ENCODE results near the gene HSD11B2.

The HSD11B2 gene

DNA sequence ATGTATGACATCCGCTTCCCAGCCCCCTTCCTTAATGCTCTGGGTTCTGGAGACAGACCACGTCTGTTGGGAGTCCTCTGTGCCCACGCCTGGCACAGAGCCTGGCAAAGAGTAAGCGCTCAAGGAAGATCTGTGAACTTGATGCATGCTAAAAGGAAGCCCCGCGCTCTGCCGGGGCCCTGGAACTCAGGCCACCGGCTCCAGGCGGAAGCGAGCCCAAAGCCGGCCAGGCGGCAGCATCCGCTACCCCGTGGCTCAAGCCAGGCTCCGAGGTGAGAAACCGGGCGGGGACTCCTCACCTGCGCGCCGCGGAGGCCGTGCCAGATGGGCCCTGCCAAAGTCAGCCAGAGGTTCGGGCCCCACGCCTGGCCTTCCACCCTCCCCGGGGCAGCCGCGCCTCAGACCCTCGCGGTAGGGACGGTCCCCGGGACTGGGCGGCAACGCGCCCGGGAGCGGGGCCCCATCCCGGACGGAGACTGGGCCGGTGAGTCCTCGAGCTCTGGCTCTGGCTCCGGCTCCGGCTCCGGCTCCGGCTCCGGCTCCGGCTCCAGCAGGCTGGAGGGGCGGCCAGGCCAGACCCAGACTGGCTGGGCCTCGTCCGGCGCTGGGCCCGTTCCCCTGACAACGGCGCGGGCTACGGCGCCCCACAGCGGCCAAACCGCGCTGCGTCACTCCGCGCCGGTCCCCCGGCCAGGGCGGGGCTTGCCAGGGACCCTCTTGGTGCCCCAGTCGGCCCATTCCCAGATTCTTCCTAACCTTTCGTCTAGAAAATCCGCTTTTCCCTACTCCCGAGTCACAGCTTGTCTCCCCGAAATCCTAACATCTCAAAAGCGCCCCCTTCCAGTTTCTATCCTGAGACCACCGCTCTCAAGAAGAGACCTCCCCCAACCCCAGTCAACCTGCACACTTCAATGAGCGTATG, 14.8 kb upstream of the HSD11B2 start, which contains the start of gene ZDHHC1:
TSS of gene ZDHHC1 (minus strand) at position 606 of the 922 bp plus-strand sequence. CDS start 8,702 bp downstream, outside the sequence.
- no peak for DNase-seq

- no peak for DNase-seq
Measured at GRCh38 chr16:67417333-67418061, 13.4 kb upstream of the HSD11B2 start.

GRCh38 chr16:67419502-67419901, 11.4 kb upstream of the HSD11B2 start:
- DNase-seq = no peak

- DNase-seq = no peak
Measured at GRCh38 chr16:67419931-67420330, 11.0 kb upstream of the HSD11B2 start.

DNA sequence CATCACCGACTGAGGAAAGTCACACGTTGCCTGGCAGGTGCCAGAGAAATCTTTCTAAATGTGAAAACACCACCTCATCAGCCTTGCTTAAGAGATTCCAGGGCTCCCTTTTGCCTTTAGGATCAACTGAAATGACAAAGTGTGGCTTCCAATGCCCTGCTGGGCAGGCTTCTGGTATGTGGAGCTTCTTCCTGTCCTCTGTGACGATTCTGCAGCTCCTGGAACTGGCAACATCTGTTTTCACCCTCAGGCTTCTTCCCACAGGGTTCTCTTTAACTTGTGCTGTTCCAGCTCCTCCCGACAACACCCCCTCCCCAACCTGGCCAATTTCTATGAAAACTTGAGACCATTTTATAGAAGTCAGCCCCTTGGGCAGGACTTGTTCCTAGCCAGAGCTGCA, 9.9 kb upstream of the HSD11B2 start:
- no peak for DNase-seq

DNA sequence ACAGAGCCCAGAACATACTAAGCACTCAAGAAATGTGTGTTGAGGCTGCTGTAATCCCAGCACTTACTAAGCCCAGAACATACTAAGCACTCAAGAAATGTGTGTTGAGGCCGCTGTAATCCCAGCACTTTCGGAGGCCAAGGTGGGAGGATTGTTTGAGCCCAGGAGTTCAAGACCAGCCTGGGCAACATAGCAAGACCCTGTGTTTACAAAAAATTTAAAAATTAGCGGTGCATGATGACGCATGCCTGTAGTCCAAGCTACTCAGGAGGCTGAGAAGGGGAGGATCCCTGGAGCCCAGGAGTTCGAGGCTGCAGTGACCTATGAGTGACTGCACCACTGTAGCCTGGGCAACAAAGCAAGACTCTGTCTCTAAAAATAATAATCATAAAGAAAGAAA, 7.9 kb upstream of the HSD11B2 start:
- no peak for DNase-seq

GRCh38 chr16:67423611-67424260, 7.2 kb upstream of the HSD11B2 start:
- no peak for DNase-seq

GRCh38 chr16:67424261-67424615, 6.7 kb upstream of the HSD11B2 start:
- DNase-seq = no peak

GRCh38 chr16:67425061-67425460, 5.9 kb upstream of the HSD11B2 start:
- no peak for DNase-seq

DNA sequence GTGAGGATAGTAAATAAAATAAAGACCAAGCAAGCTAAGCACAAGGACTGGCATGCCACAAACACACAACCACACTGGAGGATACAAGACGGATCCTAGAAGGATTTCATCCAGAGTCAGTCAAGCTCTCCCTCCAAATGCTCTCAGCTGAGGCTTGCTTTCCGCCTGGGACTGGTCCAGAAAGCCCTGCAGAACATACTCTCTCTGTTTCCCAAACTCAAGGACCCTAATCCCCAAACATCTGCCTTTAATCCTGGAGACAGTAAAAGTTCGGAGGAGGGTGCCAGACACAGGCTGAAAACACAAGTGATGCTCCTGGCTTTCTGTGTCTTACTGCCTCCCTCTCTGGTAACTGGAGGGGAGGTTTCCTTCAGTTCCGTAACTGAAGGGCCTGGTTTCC, 5.3 kb upstream of the HSD11B2 start:
- DNase-seq = no peak

- DNase-seq = no peak
Measured at GRCh38 chr16:67426022-67426421, 4.9 kb upstream of the HSD11B2 start.

DNA sequence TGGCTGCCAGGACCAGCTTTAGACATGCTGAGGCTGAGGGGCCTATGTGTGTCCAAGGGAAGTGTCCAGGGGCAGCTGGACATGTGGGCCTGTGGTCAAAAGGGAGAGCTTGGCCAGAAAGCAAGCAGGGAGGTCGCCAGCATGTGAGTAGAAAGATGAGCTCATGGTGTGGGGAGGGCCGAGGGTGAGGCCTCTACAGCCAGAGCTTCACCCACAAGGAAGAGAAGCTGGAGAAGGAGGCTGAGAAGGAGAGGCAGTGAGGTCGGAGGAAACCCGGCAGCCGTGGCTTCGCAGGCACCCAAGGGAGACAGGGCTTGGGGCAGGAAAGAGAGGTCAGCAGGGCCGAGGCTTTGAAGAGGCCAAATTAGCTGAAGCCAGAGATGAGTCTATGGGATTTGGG, 4.0 kb upstream of the HSD11B2 start:
- DNase-seq = no peak

DNA sequence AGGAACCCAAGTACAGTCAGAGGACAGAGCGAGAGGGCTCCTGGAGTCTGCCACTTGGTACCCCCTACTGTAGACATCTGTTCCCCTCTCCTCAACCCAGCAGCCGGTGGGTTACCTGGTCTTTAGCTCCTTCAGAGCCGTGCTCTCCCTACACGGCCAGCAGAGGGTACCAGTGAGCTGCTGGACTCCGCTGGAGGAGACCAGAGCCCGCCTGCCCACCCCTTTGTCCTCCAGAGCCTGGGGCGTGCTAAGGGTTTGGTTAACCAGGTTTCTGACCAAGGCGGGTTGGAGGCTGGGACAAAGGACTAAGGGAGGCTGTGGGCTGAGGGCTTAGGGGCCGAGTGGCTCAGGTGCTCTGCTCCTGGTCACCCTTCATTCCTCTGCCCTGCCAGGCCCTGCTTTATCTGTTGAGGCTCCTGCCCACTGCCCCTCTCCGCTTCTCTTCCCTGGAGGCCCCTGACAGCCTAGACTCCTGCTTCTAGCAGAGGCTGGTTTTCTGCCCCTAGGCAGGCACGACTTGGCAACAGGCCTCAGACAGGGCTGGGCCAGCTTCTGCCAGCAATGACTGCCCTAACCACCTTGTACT, 2.7 kb upstream of the HSD11B2 start:
- no peak for DNase-seq

DNA sequence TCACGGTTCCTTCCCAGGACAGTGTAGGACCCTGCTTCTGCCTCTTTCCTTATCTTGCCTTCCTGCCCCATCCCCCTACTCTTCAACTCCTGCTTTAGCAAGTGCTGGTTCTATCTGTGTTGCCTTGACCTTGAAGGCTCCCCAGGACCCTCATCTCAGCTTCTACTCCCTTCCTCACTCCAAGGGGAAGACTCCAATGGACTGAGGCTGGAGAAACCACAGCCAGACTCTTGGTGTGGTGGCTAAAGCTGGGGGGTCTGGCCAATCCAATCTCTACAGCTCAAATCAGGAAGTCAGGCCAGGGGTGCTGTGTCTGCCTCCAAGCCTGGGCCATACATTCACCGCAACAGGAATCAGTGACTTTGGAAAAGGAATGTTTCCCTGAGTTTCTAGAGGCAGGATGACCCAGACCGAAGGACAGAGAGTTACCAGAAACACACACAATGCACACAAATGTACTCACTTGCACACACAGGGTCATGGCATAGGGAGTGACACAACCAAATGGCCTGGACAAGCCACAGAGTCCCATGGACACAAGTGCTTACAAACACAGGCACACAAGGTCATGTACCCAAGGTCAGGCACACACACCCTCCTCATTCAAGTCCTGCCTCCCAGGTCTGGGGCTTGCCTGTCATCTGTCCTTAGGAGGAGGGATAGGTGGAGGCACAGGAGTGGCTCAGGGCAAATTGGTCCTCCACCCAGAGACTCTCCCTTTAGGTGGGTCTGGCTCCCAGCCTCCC, 1.7 kb upstream of the HSD11B2 start:
- no peak for DNase-seq

DNA sequence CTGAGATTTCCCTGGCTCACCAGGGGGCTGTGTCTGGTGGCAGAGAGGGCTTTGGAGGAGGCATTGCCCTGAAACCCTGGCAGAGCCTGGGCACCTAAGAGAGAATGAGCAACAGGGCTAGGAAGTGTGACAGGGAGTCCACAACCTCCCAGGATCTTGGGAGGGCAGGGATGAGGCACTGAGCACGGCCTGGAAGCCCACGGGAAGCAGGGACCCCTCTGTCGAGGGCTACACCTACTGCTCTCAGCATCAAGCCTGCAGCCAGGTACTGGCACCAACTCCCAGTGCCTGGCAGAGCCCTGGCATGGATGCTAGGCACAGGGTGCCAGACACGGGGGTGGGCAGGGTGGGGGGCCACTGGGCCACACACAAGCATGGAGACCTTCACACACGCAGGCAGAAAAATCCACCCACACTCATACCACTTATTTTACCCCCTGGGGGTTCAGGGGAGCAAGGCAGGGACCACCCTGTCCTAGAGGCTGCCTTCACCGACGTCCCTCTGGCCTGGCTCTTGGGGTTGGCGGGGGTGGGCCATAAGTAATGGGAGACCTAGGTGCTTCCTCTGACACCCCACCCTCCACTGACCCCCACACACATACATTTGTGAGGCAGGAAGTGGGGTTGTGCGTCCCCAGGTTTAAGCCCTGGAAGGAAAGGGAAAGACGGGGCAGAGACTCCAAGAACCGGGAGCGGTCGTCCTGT, 970 bp upstream of the HSD11B2 start:
- no peak for DNase-seq

DNA sequence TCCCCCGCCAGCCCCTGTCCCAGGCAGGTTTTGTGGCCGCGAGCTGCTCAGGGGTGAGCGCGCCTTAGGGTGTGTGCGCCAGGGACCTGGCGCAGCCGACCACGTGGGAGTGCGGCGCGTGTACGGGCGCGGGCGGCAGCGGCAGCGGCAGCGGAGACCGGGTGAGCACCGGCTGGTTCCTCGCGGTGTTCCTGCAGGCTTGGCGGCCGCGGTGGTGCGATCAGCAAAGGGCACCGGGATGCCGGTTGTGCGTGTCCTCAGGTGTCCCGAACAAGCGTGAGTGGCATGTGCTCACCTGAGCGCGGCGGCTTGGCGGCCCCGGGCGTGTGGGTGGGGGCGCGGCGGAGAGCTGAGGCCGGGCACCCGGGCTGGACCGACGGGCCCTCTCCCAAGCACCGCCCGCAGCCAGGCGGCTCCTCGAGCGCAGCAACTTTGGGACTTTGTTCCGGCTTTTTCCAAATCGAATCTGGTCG, 381 bp upstream of the HSD11B2 start:
- no peak for DNase-seq

DNA sequence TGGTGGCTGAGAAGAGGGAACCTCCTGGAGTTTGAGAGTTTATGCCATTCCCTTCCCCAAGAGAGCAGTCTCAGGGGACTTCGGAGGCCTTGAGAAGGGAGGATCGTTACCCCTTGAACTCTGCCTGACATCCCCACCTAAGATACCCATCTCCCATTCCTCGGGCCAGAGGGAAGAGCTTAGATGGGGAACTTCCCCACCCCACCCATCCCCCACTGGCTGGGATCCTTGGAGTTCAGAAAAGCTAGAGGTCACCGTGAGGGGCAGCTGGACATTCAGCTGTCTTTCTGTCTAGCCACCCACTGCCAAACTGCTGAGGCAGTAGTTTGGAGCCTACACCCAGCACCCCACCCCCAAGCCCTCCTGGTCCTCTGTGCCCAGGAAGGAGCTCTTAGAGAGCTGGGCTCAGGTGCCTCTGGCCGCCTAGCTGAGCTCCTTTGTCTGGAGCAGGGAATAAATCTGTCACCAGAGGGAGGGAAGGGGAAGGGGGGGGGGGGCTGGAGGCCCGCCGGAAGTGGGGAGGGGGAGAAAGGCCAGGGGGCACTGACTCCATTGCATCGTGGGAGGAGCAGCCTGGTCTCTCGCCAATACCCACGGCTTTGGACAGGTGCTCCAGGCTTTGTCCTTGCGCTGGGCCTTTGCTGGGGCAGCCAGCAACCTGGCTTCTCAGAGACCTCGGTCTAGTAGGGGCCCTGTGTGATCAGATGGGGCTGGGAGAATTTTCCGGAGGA, 1.0 kb downstream of the HSD11B2 start:
- no peak for DNase-seq

- DNase-seq = no peak
Measured at GRCh38 chr16:67432506-67432890, 1.6 kb downstream of the HSD11B2 start.

DNA sequence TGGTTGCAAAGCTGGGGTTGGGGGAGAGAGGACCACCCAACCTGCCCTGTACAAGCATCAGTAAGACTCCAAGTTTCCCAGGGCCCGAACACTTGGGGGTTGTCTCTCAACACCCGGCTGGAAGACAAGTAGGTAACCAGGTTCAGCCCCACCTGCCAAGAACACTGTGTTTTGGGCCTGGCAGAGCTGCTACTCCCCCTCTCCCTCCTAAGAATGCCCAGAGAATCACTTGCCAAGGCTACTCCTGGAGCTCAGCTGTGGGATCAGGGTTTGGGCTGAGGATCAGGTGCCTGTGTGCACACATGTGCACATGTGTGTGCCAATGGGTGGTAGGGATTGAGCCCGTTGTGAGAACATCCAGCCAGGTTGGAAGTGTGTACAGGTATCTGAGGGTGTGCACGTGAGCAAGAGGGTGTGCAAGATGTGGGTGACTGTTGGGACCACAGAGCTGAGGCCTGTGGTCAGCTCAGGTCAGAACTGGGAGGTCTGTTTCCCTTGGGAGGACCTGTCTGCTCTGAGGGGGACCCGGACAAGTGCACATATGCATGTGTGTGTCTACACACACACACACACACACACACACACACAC, 2.3 kb downstream of the HSD11B2 start:
- no peak for DNase-seq

DNA sequence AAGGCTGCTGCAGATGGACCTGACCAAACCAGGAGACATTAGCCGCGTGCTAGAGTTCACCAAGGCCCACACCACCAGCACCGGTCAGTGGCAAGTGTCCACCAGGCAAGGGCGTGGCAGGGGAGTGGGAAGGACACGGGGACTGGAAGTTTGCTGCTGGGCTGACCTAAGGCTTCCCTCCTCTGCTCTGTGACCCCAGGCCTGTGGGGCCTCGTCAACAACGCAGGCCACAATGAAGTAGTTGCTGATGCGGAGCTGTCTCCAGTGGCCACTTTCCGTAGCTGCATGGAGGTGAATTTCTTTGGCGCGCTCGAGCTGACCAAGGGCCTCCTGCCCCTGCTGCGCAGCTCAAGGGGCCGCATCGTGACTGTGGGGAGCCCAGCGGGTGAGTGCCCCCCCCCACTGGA, 4.8 kb downstream of the HSD11B2 start:
- no peak for DNase-seq

Measured in kidney glomerular epithelial cell (primary cell).